NCI-H345 treated with DMSO at 0.1 percent for 48 hours (cell line): ENCODE results near the gene IKBKE.

Experiments
- DNase-seq: peaks from one replicate; lab custom pipeline; 2025; ENCODE audit not compliant: unreplicated experiment; lab: John Stamatoyannopoulos, UW

Gene IKBKE

DNA sequence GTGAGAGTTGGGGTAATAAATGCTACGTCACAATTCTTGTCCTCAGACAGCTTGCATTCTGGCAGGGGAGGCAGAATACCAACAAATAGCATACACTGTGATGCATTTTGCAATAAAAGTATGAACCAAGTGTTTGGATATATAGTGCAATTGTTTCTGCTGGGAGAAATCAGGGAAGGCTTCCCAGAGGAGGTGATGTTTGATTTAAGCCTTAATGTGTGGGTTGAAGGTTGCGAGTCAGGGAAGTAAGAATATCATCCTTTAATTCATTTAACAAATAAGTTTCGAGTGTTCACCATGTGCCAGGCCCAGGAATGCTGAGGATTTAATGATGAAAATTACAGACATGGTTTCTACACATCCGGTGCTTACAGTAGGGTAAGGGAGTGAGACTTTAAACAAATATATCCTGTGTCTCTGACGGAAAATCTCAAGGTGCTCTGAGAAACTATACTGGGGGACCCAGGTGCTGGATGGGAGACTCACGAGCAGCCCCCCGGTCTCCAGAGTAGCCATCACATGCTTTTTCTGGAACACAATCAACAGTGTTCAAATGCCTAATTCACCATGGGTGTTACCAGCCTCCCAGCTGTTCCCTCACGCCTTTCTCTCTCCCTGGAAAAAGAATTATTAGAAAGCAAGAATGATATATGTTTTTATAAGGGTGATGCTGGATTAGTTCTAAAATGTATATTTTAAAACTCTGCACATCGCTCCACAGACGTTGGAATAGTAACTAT is 68.8 kb downstream of the IKBKE start:
- DNase-seq = no peak

DNA sequence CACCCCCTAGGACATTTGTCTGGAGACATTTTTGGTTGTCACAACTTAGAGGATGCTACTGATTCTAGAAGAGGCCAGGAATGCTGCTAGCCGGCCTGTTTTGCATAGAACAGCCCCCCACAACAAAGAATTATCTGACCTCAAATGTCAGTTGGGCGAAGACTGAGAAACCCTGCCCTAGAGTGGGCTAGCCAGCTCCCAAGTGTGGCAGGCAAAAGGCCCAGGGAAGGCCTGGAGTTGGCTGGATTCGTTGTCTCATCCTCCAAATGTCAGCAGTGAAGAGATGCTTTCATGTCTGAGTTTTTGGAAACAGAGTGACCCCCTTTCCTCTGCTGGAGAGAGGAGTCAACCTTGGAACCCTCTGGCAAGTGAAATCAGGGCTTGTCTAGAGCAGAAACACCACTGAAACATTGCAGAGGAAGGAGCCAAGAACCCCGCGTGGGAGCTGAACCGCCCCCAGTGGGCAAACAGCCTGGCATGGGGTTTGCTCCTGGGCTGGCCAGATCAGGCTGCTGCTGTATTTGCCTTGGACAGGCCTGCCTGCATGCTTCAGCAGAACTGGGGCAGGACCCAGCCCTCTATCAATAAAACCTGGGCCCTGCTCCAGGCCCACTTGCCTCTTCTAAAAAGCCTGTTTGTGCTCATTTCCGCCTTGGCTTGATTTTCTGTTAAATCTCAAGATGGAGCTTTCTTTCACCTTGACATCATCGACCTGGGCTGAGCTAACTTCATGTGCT is 69.9 kb downstream of the IKBKE start:
- no peak for DNase-seq

DNA sequence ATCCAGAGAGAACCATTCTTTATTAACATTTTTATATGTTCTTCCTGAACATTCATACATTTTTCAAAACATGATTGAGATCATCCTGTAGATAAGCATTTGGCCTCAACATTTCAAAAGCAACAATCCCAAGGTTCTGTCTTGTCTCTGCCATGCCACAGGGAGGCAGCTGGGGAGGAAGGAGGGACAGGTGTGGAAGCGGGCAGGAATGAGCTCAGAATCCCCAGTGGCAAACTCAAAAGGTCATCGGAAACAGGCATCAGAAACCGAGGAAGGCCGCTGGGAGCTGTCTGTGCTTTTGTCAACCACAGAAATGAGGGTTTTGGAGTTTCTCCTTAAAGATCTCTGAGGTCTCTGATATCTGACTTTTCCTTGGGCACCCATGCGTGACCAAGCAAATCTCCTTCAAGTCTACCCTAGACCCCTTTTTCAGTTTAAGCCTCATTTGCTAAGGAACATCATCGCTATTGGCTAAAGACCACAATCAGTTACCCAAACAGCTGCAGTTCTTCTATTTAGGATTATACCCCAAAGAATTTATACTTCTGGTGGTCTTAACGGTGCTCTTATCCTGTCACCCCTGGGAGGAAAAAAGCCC is 71.1 kb downstream of the IKBKE start:
- no peak for DNase-seq

DNA sequence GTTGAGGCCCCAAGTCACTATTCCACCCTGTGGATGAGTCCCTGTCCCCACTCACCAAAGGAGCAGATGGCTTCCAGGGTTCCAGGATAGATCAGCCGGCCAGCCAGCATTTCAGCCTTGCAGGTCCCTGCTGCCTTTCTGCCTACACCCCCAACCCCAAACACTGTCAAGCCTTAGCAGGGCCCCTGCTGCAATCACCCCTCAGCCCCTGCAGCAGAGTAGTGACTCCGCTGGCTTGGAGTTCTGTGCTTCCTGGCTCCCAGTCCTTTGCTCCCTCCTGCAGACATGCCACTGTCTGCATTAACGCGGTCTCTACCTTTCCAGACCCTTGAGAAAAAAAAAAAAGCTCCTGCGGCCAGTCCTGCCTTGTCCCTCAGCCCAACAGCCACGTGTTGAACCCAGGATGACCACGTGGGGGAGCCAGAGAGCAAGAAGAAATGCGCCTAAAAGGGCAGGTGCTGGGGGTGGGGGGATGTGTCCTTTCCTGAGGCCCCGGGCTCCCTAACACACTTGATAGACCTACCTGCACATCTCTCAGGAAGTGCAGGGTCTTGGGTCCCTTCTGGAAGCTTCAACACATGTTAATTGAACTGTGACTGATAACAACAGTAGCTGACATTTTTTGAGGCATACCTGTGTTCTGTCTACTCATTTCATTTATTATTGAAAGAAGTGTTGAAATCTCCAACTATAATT is 74.4 kb downstream of the IKBKE start:
- no peak for DNase-seq

DNA sequence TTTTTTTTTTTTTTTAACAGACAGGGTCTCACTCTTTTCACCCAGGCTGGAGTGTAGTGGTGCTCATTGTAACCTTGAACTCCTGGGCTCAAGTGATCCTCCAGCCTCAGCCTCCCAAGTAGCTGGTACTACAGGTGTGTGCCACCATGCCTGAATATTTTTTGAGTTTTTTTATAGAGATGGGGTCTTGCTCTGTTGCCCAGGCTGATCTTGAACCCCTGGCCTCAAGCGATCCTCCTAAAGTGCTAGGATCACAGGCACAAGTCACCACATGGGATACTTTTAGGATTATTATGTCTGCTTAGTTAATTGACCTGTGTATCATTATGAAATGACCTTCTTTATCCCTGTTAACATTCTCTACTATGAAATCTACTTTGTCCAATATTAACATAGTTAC is 75.1 kb downstream of the IKBKE start:
- no peak for DNase-seq
